OCI-LY1 (cell line): ENCODE measurements around the gene CCDC91.

Experiments
- H2AFZ ChIP-seq: fragments of 200-600 bp; sonication (generic), shearing (Covaris generic); 2 replicates; pipeline ENCODE4 v1.6.0; 2014; ENCODE audit warnings: antibody characterized with exemption, mild to moderate bottlenecking, low read length
- H3F3A ChIP-seq: fragments of 200-600 bp; sonication (generic), shearing (Covaris generic); 2 replicates; pipeline ENCODE4 v1.6.0; 2014; ENCODE audit warnings: mild to moderate bottlenecking, antibody characterized with exemption, low read length, moderate library complexity; ENCODE audit not compliant: insufficient read depth
- H3K27ac ChIP-seq: fragments of 200-600 bp; sonication (generic); 2 replicates; pipeline ENCODE4 v1.5.1; 2014; ENCODE audit warnings: low read length, mixed run types, mild to moderate bottlenecking, low read depth; ENCODE audit not compliant: poor library complexity, severe bottlenecking
- H3K27me3 ChIP-seq: fragments of 200-600 bp; sonication (generic); 2 replicates; pipeline ENCODE4 v1.6.0; 2014; ENCODE audit warnings: antibody characterized with exemption, mild to moderate bottlenecking, low read length, moderate library complexity; ENCODE audit not compliant: insufficient read depth
- H3K36me3 ChIP-seq: fragments of 200-600 bp; sonication (generic); 2 replicates; pipeline ENCODE4 v1.6.1; 2014; ENCODE audit warnings: mild to moderate bottlenecking, antibody characterized with exemption, low read length, moderate library complexity, mixed read lengths; ENCODE audit not compliant: insufficient read depth
- H3K4me1 ChIP-seq: fragments of 200-600 bp; sonication (generic); 2 replicates; pipeline ENCODE4 v1.5.1; 2014; ENCODE audit warnings: mild to moderate bottlenecking, low read length, moderate library complexity; ENCODE audit not compliant: insufficient read depth, severe bottlenecking
- H3K4me2 ChIP-seq: fragments of 200-600 bp; sonication (generic), shearing (Covaris generic); 2 replicates; pipeline ENCODE4 v1.6.1; 2014; ENCODE audit warnings: low read length
- H3K4me3 ChIP-seq: fragments of 200-600 bp; sonication (generic); 2 replicates; pipeline ENCODE4 v1.5.1; 2014; ENCODE audit warnings: low read length, low read depth, mild to moderate bottlenecking, mixed read lengths; ENCODE audit not compliant: poor library complexity, severe bottlenecking
- H3K79me2 ChIP-seq: fragments of 200-600 bp; shearing (Covaris generic); 2 replicates; pipeline ENCODE4 v1.6.1; 2016; ENCODE audit warnings: mixed run types, low read length, mixed read lengths; ENCODE audit not compliant: insufficient read depth
- H3K9ac ChIP-seq: fragments of 200-600 bp; sonication (generic), shearing (Covaris generic); 2 replicates; pipeline ENCODE4 v1.6.1; 2014; ENCODE audit warnings: mild to moderate bottlenecking, low read length, mixed read lengths
- H3K9me2 ChIP-seq: fragments of 200-600 bp; sonication (generic), shearing (Covaris generic); 2 replicates; pipeline ENCODE4 v1.6.1; 2014; ENCODE audit warnings: low read depth, mild to moderate bottlenecking, low read length, mixed read lengths
- H3K9me3 ChIP-seq: fragments of 200-600 bp; shearing (Covaris generic); 2 replicates; pipeline ENCODE4 v1.6.1; 2014; ENCODE audit warnings: low read length, mixed read lengths
- H4K20me1 ChIP-seq: fragments of 200-600 bp; sonication (generic), shearing (Covaris generic); 2 replicates; pipeline ENCODE4 v1.6.0; 2016; ENCODE audit warnings: mild to moderate bottlenecking, low read length; ENCODE audit not compliant: insufficient read depth
- EZH2 ChIP-seq: fragments of 200-600 bp; sonication (generic), shearing (Covaris generic); IDR thresholded peaks from 2 replicates; pipeline ENCODE4 v1.8.0; 2017; ENCODE audit warnings: borderline replicate concordance, mixed run types, mild to moderate bottlenecking, antibody characterized with exemption, low read length, moderate library complexity, mixed read lengths
- TF ChIP-seq, protein P1 (sequence below): fragments of 200-600 bp; sonication (generic), shearing (Covaris generic); IDR thresholded peaks from 2 replicates; pipeline ENCODE4 v1.5.1; 2017; ENCODE audit warnings: mild to moderate bottlenecking, antibody characterized with exemption, low read length, moderate library complexity, mixed read lengths

CCDC91 gene

DNA sequence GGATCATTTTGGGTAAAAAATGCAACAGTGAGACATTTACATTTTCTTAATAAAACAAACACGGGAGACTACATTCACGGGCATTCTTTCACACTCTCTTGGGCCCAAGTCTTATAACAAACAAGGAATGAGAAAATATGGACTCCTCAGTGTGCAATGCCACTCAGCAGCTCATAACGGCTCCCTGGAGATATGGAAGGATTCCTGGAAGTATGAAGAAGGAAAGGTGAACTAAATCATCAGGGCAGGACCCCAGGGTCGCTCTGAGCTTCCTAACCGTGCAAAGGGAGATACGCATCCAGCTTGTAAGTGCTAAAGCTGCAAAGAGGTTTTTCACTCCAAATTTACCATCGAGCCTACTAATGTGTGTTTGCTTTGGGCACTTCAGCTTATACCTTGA lies 33.5 kb upstream of the CCDC91 start:
- H2AFZ ChIP-seq: no peak overlapping the region
- TF ChIP-seq, protein P1, sequence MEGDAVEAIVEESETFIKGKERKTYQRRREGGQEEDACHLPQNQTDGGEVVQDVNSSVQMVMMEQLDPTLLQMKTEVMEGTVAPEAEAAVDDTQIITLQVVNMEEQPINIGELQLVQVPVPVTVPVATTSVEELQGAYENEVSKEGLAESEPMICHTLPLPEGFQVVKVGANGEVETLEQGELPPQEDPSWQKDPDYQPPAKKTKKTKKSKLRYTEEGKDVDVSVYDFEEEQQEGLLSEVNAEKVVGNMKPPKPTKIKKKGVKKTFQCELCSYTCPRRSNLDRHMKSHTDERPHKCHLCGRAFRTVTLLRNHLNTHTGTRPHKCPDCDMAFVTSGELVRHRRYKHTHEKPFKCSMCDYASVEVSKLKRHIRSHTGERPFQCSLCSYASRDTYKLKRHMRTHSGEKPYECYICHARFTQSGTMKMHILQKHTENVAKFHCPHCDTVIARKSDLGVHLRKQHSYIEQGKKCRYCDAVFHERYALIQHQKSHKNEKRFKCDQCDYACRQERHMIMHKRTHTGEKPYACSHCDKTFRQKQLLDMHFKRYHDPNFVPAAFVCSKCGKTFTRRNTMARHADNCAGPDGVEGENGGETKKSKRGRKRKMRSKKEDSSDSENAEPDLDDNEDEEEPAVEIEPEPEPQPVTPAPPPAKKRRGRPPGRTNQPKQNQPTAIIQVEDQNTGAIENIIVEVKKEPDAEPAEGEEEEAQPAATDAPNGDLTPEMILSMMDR: no peak
- no peak for TF ChIP-seq EZH2
- no peak overlapping the region for H3K4me2 ChIP-seq
- no peaks in the 10 kb centered on the region for H3K27me3 ChIP-seq
- no peak overlapping the region for H3K9ac ChIP-seq
- H3K27ac ChIP-seq: no peak overlapping the region
- H4K20me1 ChIP-seq: no peaks in the 10 kb centered on the region
- no peak overlapping the region for H3K4me3 ChIP-seq
- no peaks in the 10 kb centered on the region for H3K9me2 ChIP-seq
- no peaks in the 10 kb centered on the region for H3F3A ChIP-seq
- H3K9me3 ChIP-seq: no peaks in the 10 kb centered on the region
- H3K36me3 ChIP-seq: no peaks in the 10 kb centered on the region
- no peaks in the 10 kb centered on the region for H3K4me1 ChIP-seq
- H3K79me2 ChIP-seq: no peaks in the 10 kb centered on the region

DNA sequence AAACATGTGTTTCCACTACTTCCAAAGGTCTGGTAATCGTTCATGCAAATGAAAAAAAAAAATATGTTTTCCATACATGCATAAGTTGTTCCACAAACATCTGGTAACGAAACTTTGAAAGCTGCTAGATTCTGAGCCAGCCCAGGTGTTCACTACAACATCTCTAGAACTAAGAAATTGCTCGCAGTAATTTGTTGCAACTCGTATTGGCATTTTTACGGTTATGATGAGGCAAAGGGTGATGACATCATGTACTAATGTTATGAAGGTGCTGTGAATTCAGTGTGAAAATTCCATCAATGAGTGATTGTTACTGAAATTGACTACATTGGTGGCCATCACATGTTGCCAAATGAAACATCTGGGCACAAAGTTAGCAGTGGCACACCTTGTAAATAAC lies 31.9 kb upstream of the CCDC91 start:
- Histone ChIP-seq H3K4me2 (no peak overlapping the region), H3K9me2 (no peaks in the 10 kb centered on the region), H3K4me3 (no peak overlapping the region), H3K9me3 (no peaks in the 10 kb centered on the region), H3F3A (no peaks in the 10 kb centered on the region), H3K9ac (no peak overlapping the region), H2AFZ (no peak overlapping the region), H3K27ac (no peak overlapping the region), H3K36me3 (no peaks in the 10 kb centered on the region), H3K4me1 (no peaks in the 10 kb centered on the region), H4K20me1 (no peaks in the 10 kb centered on the region), H3K79me2 (no peaks in the 10 kb centered on the region), H3K27me3 (no peaks in the 10 kb centered on the region)
- TF ChIP-seq EZH2: no peak
- TF ChIP-seq, protein P1: no peak

DNA sequence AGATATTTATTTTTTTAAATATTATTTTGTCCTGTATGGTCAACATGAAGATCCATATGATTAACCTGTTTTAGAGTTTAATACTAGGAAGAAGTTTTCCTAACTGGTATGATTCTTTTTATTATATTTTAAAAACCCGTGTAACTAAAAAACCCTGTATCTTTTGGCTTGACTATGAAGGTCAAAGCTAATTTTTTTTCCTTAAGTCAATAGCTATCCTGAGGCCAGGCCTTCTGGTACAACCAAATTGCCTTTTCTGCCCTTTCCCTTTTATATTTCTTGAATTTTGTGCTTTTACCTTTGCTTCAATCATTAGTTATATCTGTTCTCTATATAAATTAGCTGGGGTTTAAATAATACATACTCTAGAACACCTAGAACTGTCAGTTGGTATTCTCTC lies 30.6 kb upstream of the CCDC91 start:
- Histone ChIP-seq H3K27ac (no peak overlapping the region), H3K4me1 (no peaks in the 10 kb centered on the region), H3K4me3 (no peak overlapping the region), H3K9me2 (no peaks in the 10 kb centered on the region), H2AFZ (no peak overlapping the region), H3K27me3 (no peaks in the 10 kb centered on the region), H3K79me2 (no peaks in the 10 kb centered on the region), H3K9ac (no peak overlapping the region), H4K20me1 (no peaks in the 10 kb centered on the region), H3F3A (no peaks in the 10 kb centered on the region), H3K9me3 (no peaks in the 10 kb centered on the region), H3K36me3 (no peaks in the 10 kb centered on the region), H3K4me2 (no peak overlapping the region)
- no peak for TF ChIP-seq EZH2
- TF ChIP-seq, protein P1: no peak
